NCI-H1105 (cell line): ENCODE data around the gene KMT5C.
"Not testable (repeated sequence)": the region's sequence is repeated elsewhere in the genome, so short reads cannot be mapped to it uniquely, and the experiment has no call there.

ENCODE experiments used
- DNase-seq: peaks from one replicate; lab custom pipeline; 2025; lab: John Stamatoyannopoulos, UW

Gene KMT5C

GRCh38 chr19:55319785-55320184, 19.9 kb upstream of the KMT5C start:
- DNase-seq, result no peak

GRCh38 chr19:55320844-55321419, 18.7 kb upstream of the KMT5C start:
- DNase-seq, result no peak

- no peak for DNase-seq
Observed at GRCh38 chr19:55321466-55322137, 18.1 kb upstream of the KMT5C start.

- DNase-seq, result no peak
Observed at GRCh38 chr19:55322204-55322885, 17.3 kb upstream of the KMT5C start.

GRCh38 chr19:55324662-55325061, 15.0 kb upstream of the KMT5C start:
- DNase-seq, result no peak

GRCh38 chr19:55325172-55325571, 14.5 kb upstream of the KMT5C start, which contains the start of gene TMEM150B:
TSS of gene TMEM150B (minus strand) at chr19:55325341. CDS start at chr19:55321036, 4,305 bp downstream.
- no peak for DNase-seq

GRCh38 chr19:55328774-55329318, 10.8 kb upstream of the KMT5C start:
- DNase-seq, result not testable (repeated sequence)

GRCh38 chr19:55329791-55330190, 9.9 kb upstream of the KMT5C start:
- not testable (repeated sequence) for DNase-seq

- DNase-seq, result no peak
Observed at GRCh38 chr19:55333870-55334269, 5.8 kb upstream of the KMT5C start.

- no peak for DNase-seq
Observed at GRCh38 chr19:55336101-55336500, 3.6 kb upstream of the KMT5C start.

- DNase-seq, result no peak
Observed at GRCh38 chr19:55339889-55340783, 460 bp downstream of the KMT5C start.

GRCh38 chr19:55340784-55341147, 1.1 kb downstream of the KMT5C start:
- DNase-seq, result peak; percentile 79

- DNase-seq, result peak; percentile 92
Observed at GRCh38 chr19:55341171-55341588, 1.5 kb downstream of the KMT5C start.

GRCh38 chr19:55341595-55342531, 2.2 kb downstream of the KMT5C start:
- no peak for DNase-seq

- DNase-seq, result peak; percentile 46
Observed at GRCh38 chr19:55344444-55344843, 4.8 kb downstream of the KMT5C start.

- no peak for DNase-seq
Observed at GRCh38 chr19:55345101-55345817, 5.6 kb downstream of the KMT5C start.

- no peak for DNase-seq
Observed at GRCh38 chr19:55345818-55346724, 6.4 kb downstream of the KMT5C start.

GRCh38 chr19:55346725-55347441, 7.2 kb downstream of the KMT5C start:
- no peak for DNase-seq
